Heart left ventricle (tissue), 16 donors: ENCODE results near the gene STAP2. TPM values are rescaled to one million over a fixed set of nuclear protein-coding genes. Genes with fewer than 3 reads are reported as not detected.
A peak's percentile ranks its signal among the peaks of the same experiment; 100 is the strongest.

Experiments used
- ATAC-seq, 4 donors: fragments of 200-7000 bp; cut with Tn5 transposase; one replicate each; pipeline ENCODE4 v1.9.1; 2020 to 2022; ENCODE audit warnings: moderate library complexity in 4 of 4, mild to moderate bottlenecking in 3 of 4, moderate number of reproducible peaks in 1 of 4
- DNase-seq, 5 donors: peaks; one replicate each; pipeline ENCODE4 v3.0.0-alpha.2; 2020
- H3K27ac ChIP-seq, 12 donors: fragments of 200-600 bp; sonication (generic) in 4 of 12; one replicate each; pipeline versions ENCODE4 v1.5.0 to v1.8.0; 2016 to 2022; ENCODE audit warnings: mild to moderate bottlenecking in 2 of 12
- H3K27me3 ChIP-seq, 9 donors: fragments of 200-600 bp; sonication (generic) in 2 of 9; one replicate each; pipeline versions ENCODE4 v1.5.1 to v1.8.0; 2016 to 2022; ENCODE audit warnings: mild to moderate bottlenecking in 3 of 9
- H3K36me3 ChIP-seq, 9 donors: fragments of 200-600 bp; sonication (generic) in 2 of 9; one replicate each; pipeline versions ENCODE4 v1.5.0 to v1.8.0; 2018 to 2022; ENCODE audit warnings: mild to moderate bottlenecking in 2 of 9
- H3K4me1 ChIP-seq, 12 donors: fragments of 200-600 bp; sonication (generic) in 4 of 12; one replicate each; pipeline versions ENCODE4 v1.5.0 to v1.8.0; 2016 to 2022; ENCODE audit warnings: mild to moderate bottlenecking in 3 of 12
- H3K4me3 ChIP-seq, 12 donors: fragments of 200-600 bp; sonication (generic) in 4 of 12; one replicate each; pipeline versions ENCODE4 v1.5.0 to v1.8.0; 2017 to 2022; ENCODE audit warnings: mild to moderate bottlenecking in 9 of 12, moderate library complexity in 4 of 12
- H3K9me3 ChIP-seq, 12 donors: fragments of 200-600 bp; sonication (generic) in 4 of 12; one replicate each; pipeline versions ENCODE4 v1.5.0 to v1.8.0; 2016 to 2022; ENCODE audit warnings: mild to moderate bottlenecking in 1 of 12
- POLR2A ChIP-seq, 2 donors: fragments of 450-650 bp; IDR thresholded peaks; one replicate each; pipeline ENCODE4 v1.6.1; 2017; ENCODE audit warnings: antibody characterized with exemption in 2 of 2, mild to moderate bottlenecking in 2 of 2, moderate library complexity in 2 of 2
- WGBS, 4 donors: extraction: QIAGEN DNeasy Blood & Tissue Kit in 2 of 4; methylation state at CpG; one replicate each; pipeline versions ENCODE4 v1.1.5 to v1.1.7; 2013 to 2018; 5-methylcytosine and 5-hydroxymethylcytosine counted together
- intact Hi-C, 10 donors: fragments of 100-400 bp; cut with DNase I; formaldehyde crosslinking; loops; one replicate each; pipeline versions ENCODE4 v1.11.1 to v1.14.2; 2022
- long read RNA-seq, 3 donors: library from polyadenylated mRNA; unstranded; transcript quantifications; one replicate each; pipeline ENCODE4 v2.0.0, GENCODE V29; 2020 to 2021
- polyA plus RNA-seq, 2 donors: library from polyadenylated mRNA; stranded (reverse); fragments of 200-250 nt; gene quantifications; one replicate each; pipeline ENCODE4 v1.2.3, GENCODE V29; 2013
- total RNA-seq, 9 donors: library from RNA; depleted of rRNA in 2 of 9; stranded (reverse); fragments of >200 nt in 2 of 9; fragmentation: NEBNext Ultra II Directional in 3 of 9; extraction: Animal tissue kit (Norgen Biotek cat#: 25700) in 3 of 9; gene quantifications; one replicate each; pipeline versions ENCODE4 v1.1.0 to v1.2.4, GENCODE V29; 2016 to 2023
- TF ChIP-seq, protein P1 (sequence below), 12 donors: fragments of 200-600 bp; sonication (generic) in 4 of 12; IDR thresholded peaks; one replicate each; pipeline versions ENCODE4 v1.5.0 to v1.8.0; 2018 to 2022; ENCODE audit warnings: antibody characterized with exemption in 12 of 12, mild to moderate bottlenecking in 5 of 12
- donor health status: ischemic (EF 13 %, LVEDD 7.1; RV severe dilation, severe dysfunction).
- donor health status: healthy with polysubstance abuse.
- donor health status: DM: no; HTN: yes; CAD: no.
- donor health status: DM: no; HTN: no; CAD: no.
- donor health status: ischemic (EF 25% LVEDD 6.9; RV normal size, moderate dysfunction).
- donor health status: ischemic (EF 25% LVEDD 5.7; RV mildly dilated, moderate dysfunction).
- donor health status: healthy.
- donor health status: DM: yes; HTN: yes; CAD: no.
- donor health status: ischemic (EF 35%, LVEDD 5.7; RV mildly dilated, moderate dysfunction).
- donor health status: nonischemic (EF 11% LVEDD 7.7; RV severe dilation, severe dysfunction).
- donor health status: DM: yes; HTN: yes; CAD: no.
- donor health status: PGD.
- donor health status: ischemic (EF 29% LVEDD 5.4; RV normal size, mild dysfunction).
- donor health status: nonischemic (EF 23%, LVEDD 6.1; RV moderate dilation, normal function).

Gene STAP2, protein sequence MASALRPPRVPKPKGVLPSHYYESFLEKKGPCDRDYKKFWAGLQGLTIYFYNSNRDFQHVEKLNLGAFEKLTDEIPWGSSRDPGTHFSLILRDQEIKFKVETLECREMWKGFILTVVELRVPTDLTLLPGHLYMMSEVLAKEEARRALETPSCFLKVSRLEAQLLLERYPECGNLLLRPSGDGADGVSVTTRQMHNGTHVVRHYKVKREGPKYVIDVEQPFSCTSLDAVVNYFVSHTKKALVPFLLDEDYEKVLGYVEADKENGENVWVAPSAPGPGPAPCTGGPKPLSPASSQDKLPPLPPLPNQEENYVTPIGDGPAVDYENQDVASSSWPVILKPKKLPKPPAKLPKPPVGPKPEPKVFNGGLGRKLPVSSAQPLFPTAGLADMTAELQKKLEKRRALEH
- total RNA-seq, result 10 to 100 TPM in 1 of 9 donors, 1 to 10 TPM in 6, under 1 TPM in 2; 0.67 to 14.2 (median 2.1) TPM
- polyA plus RNA-seq, result 1 to 10 TPM; 1.1 to 1.9 TPM
- long read RNA-seq, donor 1, partial matches to known transcripts, result 1 of 5 reads
- long read RNA-seq, donor 1, other reads (novel, unspliced or antisense), result 4 of 5 reads
- long read RNA-seq, donor 2, transcript STAP2-201 (13 exons, 1,426 nt), result major isoform, 6 of 7 reads
- long read RNA-seq, donor 2, partial matches to known transcripts, result 0 of 7 reads
- long read RNA-seq, donor 2, other reads (novel, unspliced or antisense), result 0 of 7 reads
- long read RNA-seq, donor 3, partial matches to known transcripts, result 0 of 3 reads
- long read RNA-seq, donor 3, other reads (novel, unspliced or antisense), result 3 of 3 reads

DNA sequence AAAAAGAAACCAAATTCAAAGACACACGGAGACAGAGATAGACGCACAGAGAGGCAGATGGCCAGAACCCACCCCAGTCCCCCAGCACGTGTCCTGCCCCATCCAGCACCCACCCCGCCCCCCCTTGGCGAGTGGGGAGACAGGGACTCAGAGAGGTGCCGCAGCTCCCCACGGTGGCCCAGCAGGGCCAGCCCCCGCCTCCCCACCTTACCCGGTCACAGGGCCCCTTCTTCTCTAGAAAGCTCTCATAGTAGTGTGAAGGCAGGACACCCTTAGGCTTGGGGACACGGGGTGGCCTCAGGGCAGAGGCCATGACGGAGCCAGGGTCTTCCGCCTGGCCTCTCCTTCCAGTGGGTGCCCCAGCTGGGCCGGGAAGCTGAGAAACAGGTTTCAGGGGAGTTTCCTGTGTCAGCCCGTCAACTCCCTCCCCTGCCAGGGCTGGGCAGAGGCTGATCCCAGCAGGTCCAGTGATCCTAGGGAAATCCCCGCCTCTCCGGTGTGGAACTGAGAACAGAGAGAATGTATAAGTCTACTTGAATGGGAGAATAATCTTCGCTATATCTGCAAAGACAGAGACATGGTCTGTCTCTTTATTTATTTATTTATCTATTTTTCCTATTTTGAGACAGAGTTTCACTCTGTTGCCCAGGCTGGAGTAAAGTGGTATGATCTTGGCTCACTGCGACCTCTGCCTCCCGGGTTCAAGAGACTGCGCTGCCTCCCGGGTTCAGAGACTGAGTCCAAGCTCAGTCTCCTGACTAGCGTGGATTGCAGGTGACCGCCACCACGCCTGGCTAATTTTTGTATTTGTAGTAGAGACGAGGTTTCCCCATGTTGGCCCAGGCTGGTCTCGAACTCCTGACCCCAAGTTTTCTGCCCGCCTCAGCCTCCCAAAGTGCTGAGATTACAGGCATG is at the start of gene STAP2:
Gene STAP2, minus strand, starts transcription at position 387 of the 915 bp plus-strand sequence. Its CDS starts 74 bp downstream, at position 313.
- DNase-seq, result no peak
- Histone ChIP-seq H3K27ac (peak within 1 kb of the TSS in 11 of 12 donors; percentile 4 to 68 (median 53)), H3K27me3 (no peaks in the 10 kb centered on the region), H3K36me3 (no peaks in the 10 kb centered on the region), H3K9me3 (no peaks in the 10 kb centered on the region), H3K4me3 (peak within 1 kb of the TSS in 11 of 12 donors; percentile 10 to 61 (median 49)), H3K4me1 (peaks cover 0 to 23% (median 11%) of the 10 kb centered on the region in 12 donors)
- no peak for TF ChIP-seq POLR2A (IDR thresholded peaks at IDR 0.05)
- TF ChIP-seq, protein P1, sequence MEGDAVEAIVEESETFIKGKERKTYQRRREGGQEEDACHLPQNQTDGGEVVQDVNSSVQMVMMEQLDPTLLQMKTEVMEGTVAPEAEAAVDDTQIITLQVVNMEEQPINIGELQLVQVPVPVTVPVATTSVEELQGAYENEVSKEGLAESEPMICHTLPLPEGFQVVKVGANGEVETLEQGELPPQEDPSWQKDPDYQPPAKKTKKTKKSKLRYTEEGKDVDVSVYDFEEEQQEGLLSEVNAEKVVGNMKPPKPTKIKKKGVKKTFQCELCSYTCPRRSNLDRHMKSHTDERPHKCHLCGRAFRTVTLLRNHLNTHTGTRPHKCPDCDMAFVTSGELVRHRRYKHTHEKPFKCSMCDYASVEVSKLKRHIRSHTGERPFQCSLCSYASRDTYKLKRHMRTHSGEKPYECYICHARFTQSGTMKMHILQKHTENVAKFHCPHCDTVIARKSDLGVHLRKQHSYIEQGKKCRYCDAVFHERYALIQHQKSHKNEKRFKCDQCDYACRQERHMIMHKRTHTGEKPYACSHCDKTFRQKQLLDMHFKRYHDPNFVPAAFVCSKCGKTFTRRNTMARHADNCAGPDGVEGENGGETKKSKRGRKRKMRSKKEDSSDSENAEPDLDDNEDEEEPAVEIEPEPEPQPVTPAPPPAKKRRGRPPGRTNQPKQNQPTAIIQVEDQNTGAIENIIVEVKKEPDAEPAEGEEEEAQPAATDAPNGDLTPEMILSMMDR (IDR thresholded peaks at IDR 0.05), result no peak
- intact Hi-C loops, result no loop called here
- ATAC-seq, result no peak
- 48 to 55% (median 51%) methylated on average over 22 to 27 of the region's 27 CpGs for WGBS, 4 donors

- ATAC-seq (no peak), DNase-seq (peak in 1 of 5 donors; percentile 42)
- TF ChIP-seq, protein P1 (IDR thresholded peaks at IDR 0.05), result no peak
- TF ChIP-seq POLR2A (IDR thresholded peaks at IDR 0.05), result no peak
- intact Hi-C loops, result no loop called here
- Histone ChIP-seq H3K27me3 (no peaks in the 10 kb centered on the region), H3K4me1 (peaks cover 4 to 37% (median 33%) of the 10 kb centered on the region in 12 donors), H3K4me3 (no peak overlapping the region), H3K36me3 (peaks cover 0 to 51% (median 8%) of the 10 kb centered on the region in 9 donors), H3K27ac (peak overlapping the region in 1 of 12 donors; percentile 37), H3K9me3 (no peaks in the 10 kb centered on the region)
- WGBS, 4 donors, result 83 to 92% (median 91%) methylated on average over 13 of the region's 13 CpGs
These were observed 47.6 kb upstream of the STAP2 start for GRCh38 chr19:4386041-4386782.

DNA sequence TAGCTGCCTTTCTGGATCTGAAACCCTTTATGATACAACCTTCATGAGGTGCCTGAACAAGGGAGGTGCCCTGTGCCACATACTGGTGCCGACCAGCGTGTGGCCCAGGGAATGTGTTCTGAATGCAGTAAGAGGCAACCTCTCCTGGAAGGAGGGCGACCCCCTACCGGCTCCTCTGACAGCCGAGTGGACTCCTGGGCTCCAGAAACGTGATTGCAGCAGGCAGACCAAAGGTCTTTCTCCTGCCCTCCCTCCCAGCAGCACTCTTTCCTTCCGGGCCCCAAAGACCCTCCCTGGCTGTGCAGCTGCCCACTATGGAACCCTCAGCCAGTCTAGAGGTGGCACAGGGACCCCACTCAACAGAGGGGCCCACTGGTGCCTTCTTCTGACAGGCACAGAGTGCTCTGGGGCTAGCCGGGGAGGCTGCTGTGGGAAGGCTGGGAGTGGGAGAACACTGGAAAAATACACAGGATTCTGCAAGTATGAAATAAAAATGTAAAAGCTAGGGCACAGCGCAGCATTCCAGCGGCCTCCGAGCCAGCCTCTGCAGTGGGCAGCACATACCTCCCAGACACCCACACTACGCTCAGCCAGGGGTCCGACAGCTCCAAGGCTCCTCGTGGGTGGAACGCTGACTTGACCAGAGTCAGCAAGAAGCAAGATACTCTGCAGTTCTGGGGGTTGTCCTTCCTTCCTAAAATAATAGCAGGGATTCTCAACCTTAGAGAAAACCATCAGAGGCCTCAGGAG is 46.8 kb upstream of the STAP2 start:
- 81 to 89% (median 88%) methylated on average over 14 to 15 of the region's 15 CpGs for WGBS, 4 donors
- Histone ChIP-seq H3K9me3 (no peaks in the 10 kb centered on the region), H3K4me1 (peaks cover 0 to 34% (median 29%) of the 10 kb centered on the region in 12 donors), H3K4me3 (no peak overlapping the region), H3K27me3 (no peaks in the 10 kb centered on the region), H3K27ac (peak overlapping the region in 1 of 12 donors; percentile 18), H3K36me3 (peaks cover 0 to 51% (median 8%) of the 10 kb centered on the region in 9 donors)
- no peak for ATAC-seq
- intact Hi-C loops, result no loop called here
- TF ChIP-seq POLR2A (IDR thresholded peaks at IDR 0.05), result no peak
- TF ChIP-seq, protein P1 (IDR thresholded peaks at IDR 0.05), result no peak
- DNase-seq, result peak in 1 of 5 donors; percentile 14
